Measurements from ENCODE around the gene H2AZ1.
A peak's percentile ranks its signal among the peaks of the same experiment; 100 is the strongest.
"Not testable (repeated sequence)": the region's sequence is repeated elsewhere in the genome, so short reads cannot be mapped to it uniquely, and the experiment has no call there.

The H2AZ1 gene

DNA sequence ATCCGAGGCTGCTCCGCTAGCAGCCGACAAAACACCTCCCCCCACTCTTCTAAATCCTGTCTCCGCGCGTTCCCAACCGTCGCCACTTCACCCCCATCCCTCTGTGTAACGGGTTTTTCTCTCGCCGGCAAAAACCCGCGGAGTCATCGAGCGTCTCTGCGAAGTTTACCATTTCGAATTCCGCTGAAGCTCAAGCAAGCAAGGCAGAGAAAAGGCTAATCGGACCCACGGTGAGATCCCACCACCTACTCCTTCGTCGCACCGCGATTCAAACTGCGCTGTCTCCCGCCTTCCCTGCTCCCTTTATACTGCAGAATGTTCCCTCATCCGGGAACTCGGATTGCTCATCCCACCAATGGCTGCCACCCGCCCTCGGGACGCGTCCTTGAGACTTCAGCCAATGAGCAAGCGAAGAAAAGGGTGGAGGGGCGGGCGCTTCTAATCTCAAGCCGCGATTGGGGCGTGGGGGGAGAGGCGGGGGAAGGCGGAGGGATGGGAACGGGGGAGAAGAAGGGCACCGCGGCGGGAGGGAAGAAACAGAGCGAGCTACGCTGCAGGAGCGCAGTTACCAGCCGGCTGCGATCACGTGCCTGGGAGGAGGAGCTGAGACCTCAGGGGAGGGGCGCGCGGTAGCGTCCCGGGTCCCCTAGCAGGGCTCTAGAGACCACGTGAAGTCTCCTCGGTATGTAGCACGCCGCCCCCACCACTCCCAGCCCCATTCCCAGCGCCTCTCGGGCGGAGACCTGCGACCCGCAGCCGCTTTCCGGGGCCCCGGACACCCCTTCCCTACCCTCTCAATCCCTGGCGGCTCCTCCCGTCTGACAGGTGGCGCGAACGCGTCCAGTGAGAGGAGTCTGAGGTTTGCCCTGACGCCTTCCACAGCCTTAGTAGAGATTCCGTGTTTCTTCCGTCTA lies at the start of gene H2AZ1:
Gene H2AZ1 (minus strand): TSS at position 277 of the 914 bp plus-strand sequence. CDS start 105 bp downstream, at position 172.
- H3K4me3 ChIP-seq (ENCODE audit: low read depth, low read length), result peak within 1 kb of the TSS; percentile 99

DNA sequence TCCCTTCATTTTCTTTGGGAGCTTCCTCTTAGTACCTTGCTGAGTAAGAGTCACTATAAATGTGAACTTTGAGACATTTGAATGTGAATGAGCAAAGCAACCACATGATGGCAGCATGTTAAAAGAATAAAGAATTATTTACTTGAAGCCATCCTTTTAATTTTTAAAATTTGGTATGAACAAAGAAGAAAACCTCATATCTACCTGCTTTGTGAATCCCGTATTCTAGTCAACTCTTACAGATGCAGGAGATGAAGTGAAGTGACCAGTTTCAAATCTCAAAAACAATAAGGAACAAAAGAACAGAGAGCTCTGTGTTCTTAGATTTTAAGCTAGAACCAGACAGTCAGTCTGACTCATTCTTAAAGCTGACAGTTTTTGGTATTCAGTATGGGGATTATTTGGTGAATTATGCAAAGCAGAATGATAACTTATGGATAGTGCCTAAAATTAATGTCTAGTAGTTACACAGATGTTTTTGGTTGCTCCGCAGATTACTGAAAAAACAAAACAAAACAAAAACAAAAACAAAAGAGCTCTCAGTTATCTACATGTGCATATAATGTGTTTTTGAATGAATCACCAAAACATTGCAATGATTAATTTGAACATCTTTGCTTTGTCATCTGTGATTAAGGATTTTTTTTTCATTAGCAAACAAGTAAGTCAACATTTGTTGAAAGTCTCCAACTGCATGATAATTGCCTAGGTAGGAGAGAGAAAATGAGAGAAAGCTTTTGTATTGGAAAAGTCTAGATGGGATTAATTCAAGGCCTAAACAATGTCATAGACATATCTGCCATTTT lies 48.2 kb upstream of the H2AZ1 start:
- no peak overlapping the region for H3K4me3 ChIP-seq (ENCODE audit: low read depth, low read length)

DNA sequence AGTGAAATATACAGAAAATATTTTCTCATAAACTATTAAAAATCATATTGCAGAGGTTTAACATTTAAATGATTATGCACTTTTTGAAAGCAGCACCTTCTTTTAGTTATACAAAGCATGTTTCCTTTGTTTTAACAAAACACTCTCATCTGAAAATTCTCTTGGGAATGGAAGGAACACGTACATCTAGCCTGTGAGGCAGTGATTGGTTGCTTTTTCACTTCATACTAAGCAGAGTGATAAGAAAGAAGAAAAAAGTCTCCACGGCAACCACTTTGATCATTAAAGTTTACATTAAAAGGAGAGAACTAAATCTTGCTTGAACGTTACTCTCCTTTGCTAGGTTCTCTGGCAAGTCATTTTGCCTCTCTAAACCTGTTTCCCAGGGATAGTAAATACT lies 41.7 kb upstream of the H2AZ1 start:
- no peak overlapping the region for H3K4me3 ChIP-seq (ENCODE audit: low read depth, low read length)

DNA sequence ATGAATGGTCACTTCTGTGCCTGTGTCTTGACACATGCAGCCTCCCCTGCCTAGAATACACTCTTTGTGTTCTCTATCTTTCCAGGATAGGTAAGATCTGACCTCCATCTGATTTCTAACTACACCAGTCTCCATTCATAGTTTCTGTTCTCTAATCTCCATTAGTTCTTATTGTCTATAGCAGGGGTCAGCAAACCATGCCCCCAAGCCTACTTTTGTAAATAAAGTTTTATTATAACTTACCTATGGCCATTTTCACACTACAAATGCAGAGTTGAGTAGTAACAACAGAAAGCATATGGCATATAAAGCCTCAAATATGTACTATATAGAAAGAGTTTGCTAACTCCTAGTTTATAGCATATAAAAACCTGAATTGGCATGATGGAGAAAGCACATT lies 37.6 kb upstream of the H2AZ1 start:
- H3K4me3 ChIP-seq (ENCODE audit: low read depth, low read length), result no peak overlapping the region

DNA sequence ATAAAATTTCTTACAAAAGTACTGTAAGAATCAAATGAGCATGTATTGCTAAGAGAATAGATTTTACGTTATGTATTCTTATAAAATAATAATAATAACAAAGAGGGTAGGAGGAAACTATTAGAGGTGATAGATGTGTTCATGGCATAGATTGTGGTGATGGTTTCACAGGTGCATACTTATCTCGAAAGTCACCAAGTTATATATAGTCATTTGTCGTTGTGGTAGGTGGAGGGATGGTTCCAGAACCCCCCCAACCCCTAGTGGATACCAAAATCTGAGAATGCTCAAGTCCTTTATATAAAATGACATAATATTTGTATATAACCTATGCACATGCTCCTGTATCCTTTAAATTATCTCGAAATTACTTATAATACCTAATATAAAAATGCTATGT lies 36.7 kb upstream of the H2AZ1 start:
- H3K4me3 ChIP-seq (ENCODE audit: low read depth, low read length), result no peak overlapping the region

DNA sequence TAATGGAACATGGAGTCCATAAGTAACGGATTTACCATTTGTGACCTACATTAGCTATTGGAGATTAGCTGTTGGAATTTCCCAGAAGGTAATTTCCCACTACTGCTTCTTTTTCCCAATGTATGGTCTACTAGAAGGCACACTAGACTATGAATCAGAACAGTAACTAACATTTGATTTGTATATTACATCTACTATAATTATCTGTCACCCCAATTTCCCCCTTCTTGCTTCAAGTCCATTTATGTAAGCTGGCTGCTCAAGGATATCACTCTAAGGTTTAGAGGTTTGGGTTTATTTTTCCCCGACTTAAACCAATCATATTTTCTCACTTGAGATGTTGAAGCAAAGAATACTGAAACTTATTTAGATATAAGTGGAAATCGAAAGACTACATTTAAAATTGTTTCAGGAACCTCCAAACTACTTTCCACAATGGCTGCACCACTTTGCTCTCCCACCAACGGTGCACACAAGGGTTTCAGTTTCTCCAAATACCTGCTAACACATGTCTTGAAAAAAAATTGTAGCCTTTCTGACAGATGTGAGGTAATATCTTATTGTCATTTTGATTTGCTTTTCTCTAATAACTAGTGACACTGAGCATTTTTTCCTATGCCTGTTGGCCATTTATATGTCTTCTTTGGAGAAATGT lies 33.3 kb upstream of the H2AZ1 start:
- H3K4me3 ChIP-seq (ENCODE audit: low read depth, low read length), result no peak overlapping the region

DNA sequence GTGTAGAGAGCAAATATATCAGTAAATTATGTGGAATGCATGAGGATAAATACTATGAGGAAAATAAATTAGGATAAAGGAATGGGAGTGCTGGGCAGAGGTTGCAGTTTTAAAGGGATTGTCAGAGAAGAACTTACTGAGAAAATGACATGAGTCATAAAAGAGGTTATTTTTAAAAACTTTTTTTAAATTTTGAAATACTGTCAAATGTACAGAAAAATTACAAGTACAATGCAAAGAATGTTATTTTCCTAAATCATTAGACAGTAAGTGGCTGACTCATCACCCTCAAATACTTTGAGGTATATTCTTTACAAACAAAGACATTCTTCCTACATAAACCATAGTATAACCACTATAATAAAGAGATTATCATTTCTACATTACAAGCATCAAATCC lies 29.8 kb upstream of the H2AZ1 start:
- no peak overlapping the region for H3K4me3 ChIP-seq (ENCODE audit: low read depth, low read length)

DNA sequence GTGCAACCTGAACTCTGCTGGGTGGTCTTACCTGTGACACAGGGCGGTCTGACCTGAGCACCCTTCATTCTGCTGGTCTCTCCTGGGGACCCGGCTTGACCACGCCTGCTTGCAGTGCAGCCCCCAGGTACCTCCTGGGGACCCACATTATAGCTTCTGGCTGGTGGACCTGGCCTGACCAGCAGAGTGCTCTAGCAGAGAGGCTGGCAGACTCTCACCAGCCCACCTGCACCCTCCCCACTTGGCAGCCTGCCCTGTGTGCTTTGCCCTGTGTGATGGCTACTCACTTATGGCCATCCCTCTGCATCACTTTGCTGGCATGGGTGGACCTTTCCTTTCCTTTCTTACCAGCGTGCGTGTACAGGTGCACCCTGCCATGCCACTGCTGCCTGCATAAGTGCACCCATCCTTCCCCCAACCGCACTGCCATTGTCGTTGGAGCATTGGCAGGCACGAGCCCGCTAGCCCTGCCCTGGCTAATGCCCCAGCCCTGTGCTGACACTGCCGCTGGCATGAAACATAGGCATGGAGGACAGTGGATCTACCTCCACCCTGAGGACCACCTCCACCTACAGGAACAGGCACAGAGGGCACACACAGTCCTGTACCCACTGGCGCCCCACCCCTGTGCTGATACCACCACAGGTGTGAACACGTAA lies 21.5 kb upstream of the H2AZ1 start:
- no peak overlapping the region for H3K4me3 ChIP-seq (ENCODE audit: low read depth, low read length)

DNA sequence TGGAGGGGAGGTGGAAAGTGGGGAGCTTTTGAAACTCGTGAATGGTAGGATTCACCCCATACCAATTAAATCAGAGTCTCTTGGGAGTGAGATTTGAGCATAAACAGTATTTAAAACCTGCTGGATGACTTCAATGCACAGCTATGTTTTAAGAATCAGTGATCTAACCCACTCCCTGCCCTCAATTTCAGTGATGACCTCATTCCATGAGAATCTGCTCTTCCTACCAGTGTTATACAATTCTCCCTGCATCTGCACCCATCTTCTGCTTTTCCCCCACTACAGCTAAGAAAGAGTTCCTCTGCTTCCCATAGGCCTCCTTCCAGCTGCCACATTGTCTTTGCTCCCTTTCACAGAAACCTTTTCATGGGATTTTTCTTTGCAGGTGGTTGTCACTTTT lies 18.3 kb upstream of the H2AZ1 start:
- no peak overlapping the region for H3K4me3 ChIP-seq (ENCODE audit: low read depth, low read length)

DNA sequence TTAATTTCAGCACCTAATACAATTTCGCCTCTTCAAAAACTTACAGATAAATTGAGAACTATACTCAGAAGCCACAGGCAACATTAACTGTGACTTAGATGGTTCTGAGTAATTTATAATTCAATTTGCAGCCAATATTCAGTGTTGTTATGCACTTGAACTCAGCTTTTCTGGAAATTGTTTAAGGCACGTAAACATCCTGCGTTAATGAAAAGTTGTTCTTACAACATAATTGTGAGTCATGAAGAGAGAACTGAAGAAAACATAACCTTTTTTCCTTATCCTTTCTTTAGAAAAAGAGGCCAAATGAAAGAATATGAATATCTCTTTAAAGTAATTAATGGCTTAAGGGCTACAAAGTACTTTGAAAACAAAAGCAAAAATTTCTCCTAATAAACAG lies 16.6 kb upstream of the H2AZ1 start:
- no peak overlapping the region for H3K4me3 ChIP-seq (ENCODE audit: low read depth, low read length)

DNA sequence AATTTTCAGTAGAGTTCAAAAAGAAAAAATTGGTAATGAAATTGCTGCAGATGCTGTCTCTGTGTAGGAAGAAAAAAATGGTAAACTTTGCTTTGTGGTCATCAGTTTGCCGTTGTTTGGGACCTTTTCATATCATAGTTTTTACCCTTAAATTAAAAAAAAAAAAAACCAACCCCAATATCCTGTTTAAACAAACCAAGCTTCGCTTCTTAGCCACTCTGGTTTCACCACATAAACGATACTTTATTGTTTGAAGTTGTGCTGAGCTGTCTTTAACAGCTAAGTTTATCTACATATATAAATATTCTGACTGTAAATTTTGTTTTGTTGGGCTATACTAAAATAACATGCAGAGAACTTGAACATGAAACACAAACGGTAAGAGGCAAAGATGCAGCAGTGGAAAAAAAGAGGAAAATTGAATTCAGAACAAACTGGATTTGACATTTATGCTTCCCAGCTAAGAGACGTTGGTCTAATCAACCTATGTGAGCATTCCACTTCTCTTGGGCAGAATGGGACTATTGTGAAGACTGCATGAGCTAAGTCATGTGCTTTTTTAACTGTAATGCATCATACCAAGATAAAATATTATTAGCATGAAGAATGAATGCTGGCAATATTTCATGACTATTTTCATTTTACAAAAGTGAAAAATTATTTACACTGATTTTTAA lies 15.7 kb upstream of the H2AZ1 start:
- H3K4me3 ChIP-seq (ENCODE audit: low read depth, low read length), result no peak overlapping the region

DNA sequence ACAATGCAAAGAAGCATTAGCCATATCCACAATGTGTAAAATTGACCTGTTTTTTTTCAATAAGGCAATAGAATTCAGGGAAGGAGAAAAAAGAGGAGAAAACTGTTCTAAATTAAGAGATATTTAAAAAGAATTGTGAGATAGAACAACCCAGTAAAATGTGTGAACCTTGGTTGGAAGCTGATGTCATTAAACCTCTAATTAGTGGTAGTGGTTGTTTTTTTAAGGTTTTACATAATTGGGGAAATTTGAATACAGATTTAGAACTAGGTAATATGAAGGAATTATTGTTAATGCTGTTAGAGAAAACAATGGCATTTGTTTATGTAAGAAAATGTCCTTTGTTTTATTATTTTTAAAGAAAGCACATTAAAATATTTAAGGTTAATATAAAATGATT lies 15.1 kb upstream of the H2AZ1 start:
- H3K4me3 ChIP-seq (ENCODE audit: low read depth, low read length), result no peak overlapping the region

DNA sequence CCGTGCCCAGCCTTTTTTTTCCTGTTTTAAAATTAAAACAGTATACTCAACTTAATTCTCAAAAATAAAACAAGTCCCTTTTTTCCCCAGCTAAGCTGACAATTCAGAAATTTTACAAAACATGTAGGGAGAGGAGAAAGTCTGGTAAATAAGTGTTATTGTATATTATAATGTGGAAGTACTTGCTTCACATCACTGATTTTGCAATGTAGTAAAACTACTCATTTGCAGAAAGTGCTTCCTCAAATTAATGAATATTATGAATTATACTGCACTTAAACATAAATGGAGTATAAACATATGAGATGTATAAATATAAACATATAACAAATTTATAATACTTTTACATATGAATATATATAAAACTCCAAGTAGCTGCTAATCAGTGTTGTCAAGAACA lies 11.6 kb upstream of the H2AZ1 start:
- no peak overlapping the region for H3K4me3 ChIP-seq (ENCODE audit: low read depth, low read length)

DNA sequence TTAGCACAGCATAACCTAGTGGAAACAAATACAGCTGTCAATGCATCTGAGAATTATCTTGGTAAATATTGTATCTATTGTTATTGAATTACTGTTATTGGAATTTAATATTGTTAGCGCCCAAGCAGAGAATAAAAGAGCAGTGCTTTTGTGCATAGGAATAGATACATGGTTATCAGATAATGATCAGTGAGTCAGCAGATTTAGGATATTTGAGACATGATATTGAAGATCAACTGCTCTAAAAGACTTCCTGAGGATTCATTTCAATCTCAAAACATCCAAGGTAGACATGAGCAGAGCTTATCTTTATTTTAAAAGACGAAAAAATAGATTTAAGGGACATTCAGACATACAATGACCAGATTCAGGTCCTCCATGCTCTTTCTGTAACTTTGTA lies 10.6 kb upstream of the H2AZ1 start:
- H3K4me3 ChIP-seq (ENCODE audit: low read depth, low read length), result no peak overlapping the region

DNA sequence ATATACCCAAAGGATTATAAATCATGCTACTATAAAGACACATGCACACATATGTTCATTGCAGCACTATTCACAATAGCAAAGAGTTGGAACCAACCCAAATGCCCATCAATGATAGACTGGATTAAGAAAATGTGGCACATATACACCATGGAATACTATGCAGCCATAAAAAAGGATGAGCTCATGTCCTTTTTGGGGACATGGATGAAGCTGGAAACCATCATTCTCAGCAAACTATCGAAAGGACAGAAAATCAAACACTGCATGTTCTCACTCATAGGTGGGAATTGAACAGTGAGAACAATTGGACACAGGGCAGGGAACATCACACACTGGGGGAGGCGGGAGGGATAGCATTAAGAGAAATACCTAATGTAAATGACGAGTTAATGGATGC lies 8.1 kb upstream of the H2AZ1 start:
- H3K4me3 ChIP-seq (ENCODE audit: low read depth, low read length), result not testable (repeated sequence)

DNA sequence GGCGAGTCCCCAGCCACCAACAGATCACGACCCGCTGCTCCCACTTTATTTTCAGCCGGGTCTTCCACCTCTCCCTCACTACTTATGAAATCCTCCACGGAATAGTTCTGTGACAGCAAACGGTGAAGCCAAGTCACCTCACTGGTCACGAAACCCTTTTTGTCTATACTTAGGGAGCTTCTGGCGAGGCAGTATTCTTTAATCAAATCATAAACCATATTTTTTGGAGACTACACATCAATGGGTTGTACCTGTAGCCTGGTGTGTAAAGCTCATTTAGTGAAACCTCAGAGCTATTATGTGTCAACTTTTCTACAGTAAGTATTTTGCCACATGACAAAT lies 809 bp upstream of the H2AZ1 start:
- peak overlapping the region; percentile 62 for H3K4me3 ChIP-seq (ENCODE audit: low read depth, low read length)

DNA sequence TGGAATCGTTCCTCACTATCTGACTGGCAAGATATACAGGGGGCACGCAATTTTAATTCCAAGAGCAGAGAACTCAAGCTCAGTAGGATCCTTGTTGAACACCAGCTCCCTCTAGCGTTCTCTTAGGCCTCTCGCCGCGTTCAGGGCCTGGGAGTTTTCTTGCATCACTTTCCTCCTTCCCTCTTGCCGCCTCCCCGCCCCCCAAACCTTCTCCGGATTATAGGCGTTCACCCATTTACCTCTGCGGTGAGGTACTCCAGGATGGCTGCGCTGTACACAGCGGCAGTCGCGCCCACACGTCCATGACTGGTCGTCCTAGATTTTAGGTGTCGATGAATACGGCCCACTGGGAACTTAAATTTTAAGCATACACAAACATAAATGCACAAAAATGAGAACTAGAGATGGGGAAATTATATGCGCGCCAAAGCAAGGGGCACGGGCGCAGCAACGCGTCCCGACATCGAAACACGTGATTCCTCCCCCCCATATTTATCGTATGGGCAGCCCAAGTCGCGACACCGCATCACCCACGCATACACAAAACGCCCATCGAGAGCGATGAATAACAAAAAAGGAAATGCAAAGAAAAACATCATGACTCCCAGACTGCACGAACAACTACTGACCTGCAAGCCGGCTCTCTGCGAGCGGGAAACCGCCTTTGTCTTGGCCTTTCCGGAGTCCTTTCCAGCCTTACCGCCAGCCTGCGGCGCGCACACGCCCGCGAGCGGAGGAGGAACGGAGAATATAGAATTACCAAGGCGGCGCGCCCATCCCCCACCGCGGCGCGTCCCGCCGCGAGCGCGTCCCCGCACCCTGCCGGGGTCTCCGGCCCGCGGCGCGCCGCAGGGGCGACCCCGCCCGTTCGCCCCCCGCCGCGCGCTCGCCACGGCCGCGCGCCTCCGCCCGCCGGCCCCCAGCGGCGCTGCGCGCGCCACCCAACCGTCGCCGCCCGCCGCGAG lies 759 bp downstream of the H2AZ1 start:
- peak overlapping the region; percentile 99 for H3K4me3 ChIP-seq (ENCODE audit: low read depth, low read length)

DNA sequence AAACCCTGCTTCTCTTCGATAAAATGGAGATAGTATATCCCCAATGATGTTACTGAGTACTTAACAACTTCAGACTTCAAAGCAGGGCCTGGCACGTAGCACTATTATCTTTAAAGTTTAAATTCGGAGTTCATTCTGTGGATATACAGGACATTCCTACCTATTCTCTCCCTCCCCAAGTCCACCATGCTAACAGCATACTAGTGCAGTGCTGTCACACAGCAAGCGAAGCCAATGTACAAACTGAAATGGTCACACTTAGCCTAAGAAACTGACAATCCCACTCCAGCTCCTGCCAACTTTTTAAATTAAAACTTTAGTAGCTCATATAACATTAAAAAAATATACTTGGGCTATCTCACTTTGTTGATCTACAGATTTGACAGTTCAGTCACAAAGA lies 2.5 kb downstream of the H2AZ1 start:
- peak overlapping the region; percentile 86 for H3K4me3 ChIP-seq (ENCODE audit: low read depth, low read length)

DNA sequence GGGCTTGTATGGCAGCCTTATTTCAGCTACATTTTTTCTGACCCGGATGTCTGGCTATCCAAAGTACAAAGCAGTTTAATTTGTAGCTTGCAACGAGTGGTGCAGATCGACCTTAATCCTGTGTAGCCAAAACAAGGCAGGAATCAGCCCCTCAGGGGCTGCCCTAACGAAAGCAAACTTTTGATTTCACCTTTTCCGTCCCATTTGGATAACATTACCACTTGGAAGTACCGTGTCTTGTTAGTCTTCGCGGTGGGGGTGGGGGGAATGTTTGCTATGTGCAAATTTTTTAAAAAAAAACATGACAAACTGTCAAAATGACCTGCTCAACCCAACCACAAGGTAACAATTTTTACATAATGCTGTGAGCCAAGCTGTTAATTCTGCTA lies 2.9 kb downstream of the H2AZ1 start:
- H3K4me3 ChIP-seq (ENCODE audit: low read depth, low read length), result peak overlapping the region; percentile 86
